Neural progenitor cell (in vitro differentiated cells): Measurements from ENCODE around the gene LMO2. TPM values are rescaled to one million over a fixed set of nuclear protein-coding genes. Genes with fewer than 3 reads are reported as not detected.
"Not testable (repeated sequence)": the region's sequence is repeated elsewhere in the genome, so short reads cannot be mapped to it uniquely, and the experiment has no call there.

Source experiments
- DNase-seq: peaks from one replicate; pipeline ENCODE4 v3.0.0-alpha.2; 2016; ENCODE audit warnings: low spot score
- H2AFZ ChIP-seq: fragments of 200-600 bp; sonication (generic); replicated peaks from 2 replicates; pipeline ENCODE4 v1.6.1; 2016; ENCODE audit warnings: antibody characterized with exemption
- H3F3A ChIP-seq: fragments of 200-600 bp; sonication (generic); 2 replicates; pipeline ENCODE4 v1.6.1; 2016; ENCODE audit warnings: antibody characterized with exemption, low read depth
- H3K27ac ChIP-seq: fragments of 200-600 bp; sonication (generic); 2 replicates; pipeline ENCODE4 v1.5.1; 2016; ENCODE audit warnings: mild to moderate bottlenecking
- H3K27me3 ChIP-seq: fragments of 200-600 bp; sonication (generic); 2 replicates; pipeline ENCODE4 v1.6.1; 2016; ENCODE audit warnings: mild to moderate bottlenecking, moderate library complexity
- H3K36me3 ChIP-seq: fragments of 200-600 bp; sonication (generic); 2 replicates; pipeline ENCODE4 v1.5.1; 2016
- H3K4me1 ChIP-seq: fragments of 200-600 bp; sonication (generic); 2 replicates; pipeline ENCODE4 v1.6.1; 2016; ENCODE audit warnings: mixed run types
- H3K4me2 ChIP-seq: fragments of 200-600 bp; sonication (generic); 2 replicates; pipeline ENCODE4 v1.6.1; 2016
- H3K4me3 ChIP-seq: fragments of 200-600 bp; sonication (generic); 2 replicates; pipeline ENCODE4 v1.5.1; 2016
- H3K79me2 ChIP-seq: fragments of 200-600 bp; sonication (generic); 2 replicates; pipeline ENCODE4 v1.6.1; 2016; ENCODE audit warnings: low read depth
- H3K9ac ChIP-seq: fragments of 200-600 bp; sonication (generic); 2 replicates; pipeline ENCODE4 v1.6.1; 2016
- H3K9me3 ChIP-seq: fragments of 200-600 bp; sonication (generic); 2 replicates; pipeline ENCODE4 v1.5.1; 2016; ENCODE audit warnings: low read depth
- H4K20me1 ChIP-seq: fragments of 200-600 bp; sonication (generic); 2 replicates; pipeline ENCODE4 v1.6.1; 2016; ENCODE audit warnings: low read depth
- H3K27ac Mint-ChIP-seq: 3 replicates; pipeline ENCODE4 v1.8.0; 2021; ENCODE audit warnings: mixed read lengths
- H3K27me3 Mint-ChIP-seq: 2 replicates; pipeline ENCODE4 v1.8.0; 2022; ENCODE audit warnings: low read depth, mild to moderate bottlenecking, inconsistent platforms, moderate library complexity, mixed read lengths; ENCODE audit not compliant: insufficient read depth
- H3K36me3 Mint-ChIP-seq: 3 replicates; pipeline ENCODE4 v1.8.0; 2021; ENCODE audit warnings: mixed read lengths
- H3K4me1 Mint-ChIP-seq: 3 replicates; pipeline ENCODE4 v1.8.0; 2021; ENCODE audit warnings: mixed read lengths
- H3K4me3 Mint-ChIP-seq: 3 replicates; pipeline ENCODE4 v1.8.0; 2021; ENCODE audit warnings: mild to moderate bottlenecking, moderate library complexity, mixed read lengths
- H3K9me3 Mint-ChIP-seq: 3 replicates; pipeline ENCODE4 v1.8.0; 2020; ENCODE audit warnings: mixed read lengths
- CTCF ChIP-seq: fragments of 200-600 bp; sonication (generic); IDR thresholded peaks from 2 replicates; pipeline ENCODE4 v1.5.1; 2017; ENCODE audit warnings: antibody characterized with exemption, mild to moderate bottlenecking
- EZH2 ChIP-seq: fragments of 200-600 bp; sonication (generic); IDR thresholded peaks from 2 replicates; pipeline ENCODE4 v1.6.1; 2017; ENCODE audit warnings: antibody characterized with exemption, mild to moderate bottlenecking, moderate library complexity
- EZH2phosphoT487 ChIP-seq: fragments of 200-600 bp; sonication (generic); IDR thresholded peaks from 2 replicates; pipeline ENCODE4 v1.6.1; 2017; ENCODE audit warnings: antibody characterized with exemption
- total RNA-seq: library from RNA; depleted of rRNA; stranded (reverse); fragments of >200 nt; gene quantifications from 2 replicates; pipeline ENCODE4 v1.2.3, GENCODE V29; 2015; ENCODE audit warnings: low replicate concordance

Gene LMO2
- total RNA-seq, 1 donor from 2014 or later: 0.92 TPM

- H4K20me1 ChIP-seq: no peaks in the 10 kb centered on the region
- H3K4me3 ChIP-seq: no peak overlapping the region
- Mint-ChIP-seq H3K27ac (no peak overlapping the region), H3K27me3 (peaks cover 10% of the 10 kb centered on the region), H3K4me1 (peaks cover 30% of the 10 kb centered on the region), H3K36me3 (no peaks in the 10 kb centered on the region), H3K4me3 (no peak overlapping the region), H3K9me3 (no peaks in the 10 kb centered on the region)
- H3K36me3 ChIP-seq: no peaks in the 10 kb centered on the region
- H3K4me1 ChIP-seq: peaks cover 13% of the 10 kb centered on the region
- H3K27ac ChIP-seq: no peak overlapping the region
- no peak overlapping the region for H2AFZ ChIP-seq
- no peak overlapping the region for H3K9ac ChIP-seq
- H3K27me3 ChIP-seq: no peaks in the 10 kb centered on the region
- no peaks in the 10 kb centered on the region for H3F3A ChIP-seq
- no peak overlapping the region for H3K4me2 ChIP-seq
- DNase-seq: no peak
- no peaks in the 10 kb centered on the region for H3K79me2 ChIP-seq
- TF ChIP-seq EZH2phosphoT487 (no peak), CTCF (no peak), EZH2 (no peak)
- no peaks in the 10 kb centered on the region for H3K9me3 ChIP-seq
Measured at GRCh38 chr11:33933602-33934001, 41.7 kb upstream of the LMO2 start.

GRCh38 chr11:33932721-33933120 lies 40.8 kb upstream of the LMO2 start:
- no peaks in the 10 kb centered on the region for H3K27me3 ChIP-seq
- no peak for TF ChIP-seq EZH2phosphoT487
- no peak for TF ChIP-seq EZH2
- TF ChIP-seq CTCF: no peak
- no peaks in the 10 kb centered on the region for H3K9me3 ChIP-seq
- no peaks in the 10 kb centered on the region for H3K36me3 Mint-ChIP-seq
- H3K27ac Mint-ChIP-seq: no peak overlapping the region
- peaks cover 13% of the 10 kb centered on the region for H3K4me1 ChIP-seq
- no peak overlapping the region for H3K4me3 Mint-ChIP-seq
- no peak overlapping the region for H3K9ac ChIP-seq
- DNase-seq: no peak
- no peaks in the 10 kb centered on the region for H4K20me1 ChIP-seq
- no peaks in the 10 kb centered on the region for H3K36me3 ChIP-seq
- no peaks in the 10 kb centered on the region for H3K79me2 ChIP-seq
- no peak overlapping the region for H3K4me2 ChIP-seq
- H3K4me1 Mint-ChIP-seq: peaks cover 25% of the 10 kb centered on the region
- no peaks in the 10 kb centered on the region for H3F3A ChIP-seq
- peaks cover 10% of the 10 kb centered on the region for H3K27me3 Mint-ChIP-seq
- no peak overlapping the region for H3K27ac ChIP-seq
- no peak overlapping the region for H2AFZ ChIP-seq
- no peak overlapping the region for H3K4me3 ChIP-seq
- H3K9me3 Mint-ChIP-seq: no peaks in the 10 kb centered on the region

GRCh38 chr11:33931739-33932366 lies 40.0 kb upstream of the LMO2 start:
- H3K9me3 ChIP-seq, H4K20me1 ChIP-seq, H2AFZ ChIP-seq, H3K27me3 ChIP-seq, H3K9me3 Mint-ChIP-seq, DNase-seq, H3K36me3 ChIP-seq, H3K4me3 ChIP-seq, H3K27ac Mint-ChIP-seq, H3K27me3 Mint-ChIP-seq, H3K79me2 ChIP-seq, H3K4me2 ChIP-seq, H3F3A ChIP-seq, H3K9ac ChIP-seq, H3K36me3 Mint-ChIP-seq, H3K27ac ChIP-seq, H3K4me3 Mint-ChIP-seq: not testable (repeated sequence)
- peaks cover 16% of the 10 kb centered on the region for H3K4me1 Mint-ChIP-seq
- peaks cover 13% of the 10 kb centered on the region for H3K4me1 ChIP-seq

GRCh38 chr11:33931067-33931466 lies 39.2 kb upstream of the LMO2 start:
- Histone ChIP-seq H3K27me3 (no peaks in the 10 kb centered on the region), H3K36me3 (no peaks in the 10 kb centered on the region), H3F3A (no peaks in the 10 kb centered on the region), H3K9ac (no peak overlapping the region), H3K27ac (no peak overlapping the region), H3K4me3 (no peak overlapping the region), H4K20me1 (no peaks in the 10 kb centered on the region), H3K9me3 (no peaks in the 10 kb centered on the region), H3K79me2 (no peaks in the 10 kb centered on the region), H2AFZ (no peak overlapping the region), H3K4me2 (no peak overlapping the region), H3K4me1 (peaks cover 13% of the 10 kb centered on the region)
- Mint-ChIP-seq H3K9me3 (no peaks in the 10 kb centered on the region), H3K27me3 (peaks cover 4% of the 10 kb centered on the region), H3K4me3 (no peak overlapping the region), H3K36me3 (no peaks in the 10 kb centered on the region), H3K27ac (no peak overlapping the region), H3K4me1 (peaks cover 12% of the 10 kb centered on the region)
- TF ChIP-seq CTCF (no peak), EZH2phosphoT487 (no peak), EZH2 (no peak)
- no peak for DNase-seq
